Parietal lobe (tissue), 2 donors: ENCODE measurements around the gene SMPD3. TPM values are rescaled to one million over a fixed set of nuclear protein-coding genes. Genes with fewer than 3 reads are reported as not detected.

Experiments
- small RNA-seq: library from RNA; depleted of rRNA; stranded (forward); fragments of <200 nt; gene quantifications from one replicate; pipeline ENCODE3, GENCODE V24; 2014; ENCODE audit warnings: low replicate concordance
- total RNA-seq: library from RNA; depleted of rRNA; stranded (reverse); fragments of >200 nt; gene quantifications from one replicate; pipeline ENCODE4 v1.2.3, GENCODE V29; 2014

Gene SMPD3
- total RNA-seq, result 107 TPM

DNA sequence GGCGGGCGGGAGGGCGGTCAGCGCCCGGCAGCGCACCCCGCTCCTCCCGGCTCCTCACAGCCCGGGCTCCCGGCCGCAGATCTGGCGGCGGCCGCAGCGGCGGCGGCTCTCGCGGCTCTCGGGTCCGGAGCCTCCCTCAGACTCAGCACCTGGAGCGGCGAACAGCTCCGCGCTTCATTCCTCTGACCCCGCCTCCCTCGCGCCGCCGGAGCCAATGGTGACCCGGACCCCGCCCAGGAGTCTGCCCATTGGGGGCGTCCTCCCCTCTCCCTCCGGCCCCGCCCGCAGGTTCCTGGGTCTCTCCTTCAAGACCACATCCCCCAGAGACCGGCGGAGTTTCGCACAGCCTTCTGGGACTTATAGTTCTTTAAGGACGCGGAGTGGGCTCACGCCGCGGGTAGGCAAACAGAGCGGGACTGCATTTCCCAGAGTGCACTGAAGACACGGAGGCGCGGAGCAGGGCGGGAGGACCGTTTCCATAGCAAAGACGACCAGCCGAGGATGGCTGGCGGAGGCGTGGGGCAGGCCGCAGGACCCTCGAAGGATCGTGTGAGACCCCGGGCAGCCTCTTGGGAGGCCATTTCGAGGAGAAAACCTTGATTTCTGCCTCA is at the start of gene SMPD3:
SMPD3 (minus strand) TSS at position 149 of the 611 bp plus-strand sequence. CDS start 76,327 bp downstream, outside the sequence.

DNA sequence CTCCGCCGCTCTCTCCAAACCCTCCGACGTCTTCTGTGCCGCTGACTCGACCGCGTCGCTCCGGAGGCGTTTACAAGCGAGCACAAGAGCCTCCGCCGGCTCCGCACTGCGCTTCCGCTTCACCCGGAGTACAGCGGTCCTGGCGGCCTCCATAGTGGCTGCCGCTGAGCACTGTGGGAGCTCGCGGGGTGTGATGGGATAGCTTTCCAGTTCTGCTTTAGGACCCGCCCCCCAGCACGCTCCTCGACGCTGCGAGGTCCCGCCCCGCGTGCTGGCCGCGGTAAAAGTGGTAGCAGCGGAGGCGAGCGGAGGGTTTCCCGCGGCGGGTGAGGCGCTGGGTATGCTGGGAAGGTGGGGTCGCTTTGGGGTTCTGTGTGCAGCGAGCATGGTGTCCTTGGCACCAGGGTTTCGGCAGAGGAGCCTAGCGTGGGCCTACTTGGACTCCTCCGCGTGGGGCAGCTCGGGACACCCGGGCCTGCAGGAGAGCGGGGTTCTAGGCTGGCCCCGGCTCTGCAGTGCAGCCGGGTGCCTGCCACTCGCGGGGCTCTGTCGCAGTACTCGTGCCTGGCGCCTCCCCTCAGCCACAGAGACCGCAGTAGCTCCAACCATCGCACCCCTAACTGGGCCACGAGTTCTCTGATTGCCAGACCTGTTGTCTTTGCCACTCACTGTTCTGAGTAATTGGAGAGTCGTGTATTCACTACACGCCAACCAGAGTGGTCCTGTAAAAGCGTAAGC is 137.4 kb downstream of the SMPD3 start, which contains the start of the genes PRMT7 and SLC7A6OS:
PRMT7 (plus strand) TSS at position 246 of the 738 bp plus-strand sequence. CDS start 4,961 bp downstream, outside the sequence.
SLC7A6OS (minus strand) TSS at position 173 of the 738 bp plus-strand sequence; CDS start at position 153, 20 bp downstream.

Small RNA genes within 50 kb of the gene (small RNA-seq; reads per million reads assigned to genes)
- not detected for gene RF00019
- not detected for gene RNU4-30P

Other genes with a start within 250 kb of the SMPD3 start
- not detected for gene ESRP2, start 212.4 kb downstream of the SMPD3 start, total RNA-seq
- gene PLA2G15, start 203.1 kb downstream of the SMPD3 start, total RNA-seq, result 17.8 TPM
- 46.3 TPM for gene SLC7A6, start 184.0 kb downstream of the SMPD3 start, total RNA-seq
- gene SLC7A6OS, start 137.6 kb downstream of the SMPD3 start, total RNA-seq, result 29.1 TPM
- gene PRMT7, start 137.5 kb downstream of the SMPD3 start, total RNA-seq, result 82.9 TPM
- gene ZFP90, start 90.8 kb upstream of the SMPD3 start, total RNA-seq, result 146 TPM
- gene CDH3, start 196.8 kb upstream of the SMPD3 start, total RNA-seq, result 10.6 TPM